HepG2 (cell line): ENCODE measurements around the gene HEPN1. TPM values are rescaled to one million over a fixed set of nuclear protein-coding genes. Genes with fewer than 3 reads are reported as not detected.

Experiments
- CREB1 ChIP-seq, 2 experiments: fragments of 450-650 bp in 1 of 2; IDR thresholded peaks; 2 replicates each; pipeline ENCODE4 v1.6.1; 2016 to 2017; ENCODE audit warnings: control low read depth in 1 of 2, mild to moderate bottlenecking in 1 of 2, missing compliant biosample characterization in 1 of 2, missing genetic modification characterization in 1 of 2
- CREBL2 ChIP-seq: sonication (generic); formaldehyde crosslinking; IDR thresholded peaks from 2 replicates; pipeline ENCODE4 v1.8.1; 2023; ENCODE audit warnings: missing genetic modification reagents, mild to moderate bottlenecking, borderline replicate concordance
- DNMT1 ChIP-seq: sonication (generic); formaldehyde crosslinking; IDR thresholded peaks from 2 replicates; pipeline ENCODE4 v1.5.1; 2020; ENCODE audit warnings: mild to moderate bottlenecking, missing genetic modification reagents
- EED ChIP-seq: sonication (generic); formaldehyde crosslinking; IDR thresholded peaks from 2 replicates; pipeline ENCODE4 v1.5.0; 2020; ENCODE audit warnings: mild to moderate bottlenecking, missing genetic modification reagents
- ETV5 ChIP-seq: IDR thresholded peaks from 2 replicates; pipeline ENCODE4 v1.6.1; 2018; ENCODE audit warnings: missing biosample characterization, missing genetic modification reagents, inconsistent platforms, borderline replicate concordance
- FOXP4 ChIP-seq: sonication (generic); formaldehyde crosslinking; IDR thresholded peaks from 2 replicates; pipeline ENCODE4 v1.4.0; 2020; ENCODE audit warnings: missing genetic modification reagents
- HNF4G ChIP-seq, 2 experiments: sonication (generic) in 1 of 2; formaldehyde crosslinking in 1 of 2; IDR thresholded peaks; 2 replicates each; pipeline versions ENCODE4 v1.4.0 to v1.6.1; 2011 to 2020; ENCODE audit warnings: borderline replicate concordance in 2 of 2, low read depth in 2 of 2, mild to moderate bottlenecking in 2 of 2, low read length in 1 of 2, missing genetic modification reagents in 1 of 2, moderate library complexity in 1 of 2
- IRX3 ChIP-seq: sonication (generic); formaldehyde crosslinking; IDR thresholded peaks from 2 replicates; pipeline ENCODE4 v1.8.1; 2023; ENCODE audit warnings: mild to moderate bottlenecking, low read depth, missing genetic modification reagents, borderline replicate concordance
- KDM2A ChIP-seq: sonication (generic); formaldehyde crosslinking; IDR thresholded peaks from 2 replicates; pipeline ENCODE4 v1.4.0; 2020; ENCODE audit warnings: low read depth, missing genetic modification reagents, borderline replicate concordance
- KLF11 ChIP-seq: IDR thresholded peaks from 2 replicates; pipeline ENCODE4 v1.6.1; 2016; ENCODE audit warnings: missing compliant biosample characterization
- MXD1 ChIP-seq: sonication (generic); formaldehyde crosslinking; IDR thresholded peaks from 2 replicates; pipeline ENCODE4 v1.4.0; 2020; ENCODE audit warnings: mild to moderate bottlenecking, missing genetic modification reagents
- NFIC ChIP-seq: IDR thresholded peaks from 2 replicates; pipeline ENCODE4 v1.6.1; 2012; ENCODE audit warnings: mild to moderate bottlenecking, low read length, inconsistent platforms
- NR2F2 ChIP-seq: IDR thresholded peaks from 2 replicates; pipeline ENCODE4 v1.6.1; 2012; ENCODE audit warnings: low read depth, inconsistent platforms, borderline replicate concordance
- POLR2A ChIP-seq, 2 experiments: IDR thresholded peaks; 2 replicates each; pipeline ENCODE4 v1.6.1; 2011; ENCODE audit warnings: low read depth in 2 of 2, low read length in 2 of 2, mild to moderate bottlenecking in 1 of 2, moderate library complexity in 1 of 2; ENCODE audit not compliant: insufficient read depth in 1 of 2
- RFXANK ChIP-seq: IDR thresholded peaks from 2 replicates; pipeline ENCODE4 v1.6.1; 2016
- SIX1 ChIP-seq: sonication (generic); formaldehyde crosslinking; IDR thresholded peaks from 2 replicates; pipeline ENCODE4 v1.4.0; 2020; ENCODE audit warnings: missing genetic modification reagents, borderline replicate concordance
- THAP11 ChIP-seq: IDR thresholded peaks from 2 replicates; pipeline ENCODE4 v1.6.1; 2016; ENCODE audit warnings: missing biosample characterization, missing genetic modification reagents
- YEATS4 ChIP-seq: sonication (generic); formaldehyde crosslinking; IDR thresholded peaks from 2 replicates; pipeline ENCODE4 v1.4.0; 2020; ENCODE audit warnings: missing genetic modification reagents, borderline replicate concordance
- ZBTB42 ChIP-seq: sonication (generic); formaldehyde crosslinking; IDR thresholded peaks from 2 replicates; pipeline ENCODE4 v1.5.0; 2020; ENCODE audit warnings: mild to moderate bottlenecking, missing genetic modification reagents
- ZBTB7A ChIP-seq: sonication (generic); formaldehyde crosslinking; IDR thresholded peaks from 2 replicates; pipeline ENCODE4 v1.8.0; 2022; ENCODE audit warnings: mild to moderate bottlenecking, missing genetic modification reagents
- ZHX2 ChIP-seq, 2 experiments: sonication (generic) in 1 of 2; formaldehyde crosslinking in 1 of 2; IDR thresholded peaks; 2 replicates each; pipeline versions ENCODE4 v1.6.1 to v1.9.0; 2014 to 2022; ENCODE audit warnings: antibody characterized with exemption in 1 of 2, borderline replicate concordance in 1 of 2, inconsistent platforms in 1 of 2, low read depth in 1 of 2, missing genetic modification reagents in 1 of 2
- polyA plus RNA-seq, 8 experiments: library from polyadenylated mRNA; depleted of rRNA in 3 of 8; stranded (reverse) in 7 of 8; unstranded in 1 of 8; fragments of >200 nt; fragmentation: Illumina TruSeq in 4 of 8; extraction: Trizol in 4 of 8; gene quantifications; 2 replicates each; pipeline versions ENCODE4 v1.2.1 to v1.2.3, GENCODE V29; 2011 to 2016; ENCODE audit warnings: low read depth in 4 of 8, missing spikeins in 1 of 8, mixed read lengths in 1 of 8; ENCODE audit not compliant: insufficient read depth in 1 of 8
- total RNA-seq, 5 experiments: library from RNA; depleted of rRNA; stranded (reverse); fragments of >200 nt; fragmentation: Illumina TruSeq; extraction: Trizol; gene quantifications; 2 replicates each; pipeline ENCODE4 v1.2.3, GENCODE V29; 2016; ENCODE audit warnings: low read depth in 1 of 5

Gene HEPN1
- total and polyA plus RNA-seq, 2 of the 13 experiments (the other 11 are each of a cell fraction or from before 2014, with no cell fraction given), result not detected

GRCh38 chr11:124898711-124899110 is 20.3 kb upstream of the HEPN1 start (continued):
- TF ChIP-seq FOXP4 (CRISPR knock-in tag), result peak; percentile 53
- TF ChIP-seq EED (CRISPR knock-in tag), result no peak
- no peak for TF ChIP-seq KLF11 (CRISPR knock-in tag)
- no peak for TF ChIP-seq ZBTB7A (CRISPR knock-in tag)
- TF ChIP-seq CREB1 (IDR thresholded peaks at IDR 0.05), result no peak
- TF ChIP-seq CREB1 (CRISPR knock-in tag; IDR thresholded peaks at IDR 0.05), result no peak
- no peak for TF ChIP-seq YEATS4 (CRISPR knock-in tag)
- no peak for TF ChIP-seq ZBTB42 (CRISPR knock-in tag)
- TF ChIP-seq MXD1 (CRISPR knock-in tag), result no peak
- no peak for TF ChIP-seq POLR2A (IDR thresholded peaks at IDR 0.05; ENCODE audit: insufficient read depth in 1 of 2, low read depth in 2 of 2, low read length in 2 of 2)
- TF ChIP-seq SIX1 (CRISPR knock-in tag), result no peak
- no peak for TF ChIP-seq ZHX2 (IDR thresholded peaks at IDR 0.05; ENCODE audit: low read depth)
- TF ChIP-seq ZHX2 (CRISPR knock-in tag; IDR thresholded peaks at IDR 0.05; ENCODE audit: borderline replicate concordance), result no peak
- TF ChIP-seq DNMT1 (CRISPR knock-in tag), result no peak
- TF ChIP-seq THAP11 (CRISPR knock-in tag), result no peak
- peak; percentile 88; the same call in 1 of the 2 replicates for TF ChIP-seq ETV5 (CRISPR knock-in tag)
- TF ChIP-seq CREBL2 (CRISPR knock-in tag), result no peak
- TF ChIP-seq HNF4G (IDR thresholded peaks at IDR 0.05; ENCODE audit: borderline replicate concordance, low read depth, low read length), result no peak
- TF ChIP-seq HNF4G (CRISPR knock-in tag; IDR thresholded peaks at IDR 0.05; ENCODE audit: borderline replicate concordance, low read depth), result no peak
- TF ChIP-seq RFXANK (CRISPR knock-in tag), result no peak
- TF ChIP-seq IRX3, result no peak
- TF ChIP-seq NFIC, result no peak
- TF ChIP-seq NR2F2, result 0 out of 2 replicates have a peak, but pooled peaks have one; percentile 17
- 0 out of 2 replicates have a peak, but pooled peaks have one; percentile 23 for TF ChIP-seq KDM2A (CRISPR knock-in tag)
